Ovary (tissue), 9 donors: ENCODE measurements around the gene PRM1. TPM values are rescaled to one million over a fixed set of nuclear protein-coding genes. Genes with fewer than 3 reads are reported as not detected.

Experiments
- DNase-seq, 5 donors: peaks; one replicate each; pipeline ENCODE4 v3.0.0-alpha.2; 2019 to 2020
- H3K27ac ChIP-seq, 2 donors: fragments of 200-600 bp; one replicate each; pipeline versions ENCODE4 v1.5.1 to v1.8.0; 2019 to 2022
- H3K27me3 ChIP-seq: fragments of 200-600 bp; one replicate; pipeline ENCODE4 v1.8.0; 2022
- H3K36me3 ChIP-seq: fragments of 200-600 bp; sonication (generic); one replicate; pipeline ENCODE4 v1.5.1; 2019
- H3K4me1 ChIP-seq: one replicate; pipeline ENCODE4 v1.8.1; 2013; ENCODE audit warnings: mild to moderate bottlenecking, moderate library complexity; ENCODE audit not compliant: insufficient read depth
- H3K4me3 ChIP-seq: fragments of 200-600 bp; sonication (generic); one replicate; pipeline ENCODE4 v1.5.1; 2017
- H3K9me3 ChIP-seq, 2 donors: fragments of 200-600 bp in 1 of 2; sonication (generic) in 1 of 2; one replicate each; pipeline versions ENCODE4 v1.5.1 to v1.8.1; 2013 to 2019; ENCODE audit warnings: mild to moderate bottlenecking in 1 of 2, moderate library complexity in 1 of 2
- CTCF ChIP-seq, 3 donors: fragments of 450-650 bp in 2 of 3; fragments of 200-600 bp in 1 of 3; IDR thresholded peaks; one replicate each; pipeline versions ENCODE4 v1.5.1 to v1.8.0; 2016 to 2022; ENCODE audit warnings: antibody characterized with exemption in 3 of 3, mild to moderate bottlenecking in 1 of 3
- EP300 ChIP-seq: sonication (generic); formaldehyde crosslinking; IDR thresholded peaks from one replicate; pipeline ENCODE4 v1.6.1; 2017; ENCODE audit warnings: antibody characterized with exemption
- POLR2A ChIP-seq: fragments of 450-650 bp; IDR thresholded peaks from one replicate; pipeline ENCODE4 v1.6.1; 2017; ENCODE audit warnings: antibody characterized with exemption, mild to moderate bottlenecking, moderate library complexity
- WGBS, 3 donors: extraction: QIAGEN DNeasy Blood & Tissue Kit in 1 of 3; methylation state at CpG; one replicate each; pipeline versions ENCODE4 v1.1.5 to v1.1.7; 2013 to 2017; 5-methylcytosine and 5-hydroxymethylcytosine counted together
- intact Hi-C, 4 donors: fragments of 100-400 bp; cut with DNase I; formaldehyde crosslinking; loops; one replicate each; pipeline versions ENCODE4 v1.11.0 to v1.15.1; 2022 to 2023
- polyA plus RNA-seq, 2 donors: library from polyadenylated mRNA; stranded (reverse); fragments of 200-250 nt in 1 of 2; fragments of 350-450 nt in 1 of 2; fragmentation: Illumina TruSeq in 1 of 2; extraction: RNeasy Lipid Tissue Mini Kit (QIAGEN cat#74804) in 1 of 2; gene quantifications; one replicate each; pipeline ENCODE4 v1.2.3, GENCODE V29; 2013 to 2014
- total RNA-seq, 7 donors: library from RNA; depleted of rRNA in 2 of 7; stranded (reverse); fragments of >200 nt in 2 of 7; fragmentation: NEBNext Ultra II Directional in 3 of 7; extraction: Animal tissue kit (Norgen Biotek cat#: 25700) in 3 of 7; gene quantifications; one replicate each; pipeline versions ENCODE4 v1.1.0 to v1.2.4, GENCODE V29; 2016 to 2023
- donor health status: DM: no; HTN: no; CAD: no; lungs with moderate emphysema.
- donor health status: DM: no; HTN: no; CAD: no.
- donor health status: Bipolar disorder and iron deficiency.
- donor health status: DM: yes; HTN: yes; CAD: no.
- donor health status: DM: no; HTN: no; CAD: no.
- donor health status: DM: yes; HTN: yes; CAD: no.

The PRM1 gene
- total and polyA plus RNA-seq, 9 donors: not detected

- intact Hi-C loops: loop anchor here in 2 of 4 donors (10.0 kb wide), 1 partner anchor 92 kb away; the partner anchor contains the start of gene RMI2 (in 2 of the 2)
- no peaks in the 10 kb centered on the region for H3K36me3 ChIP-seq
- H3K4me1 ChIP-seq: peaks cover 6% of the 10 kb centered on the region
- no peak overlapping the region for H3K4me3 ChIP-seq
- no peak for TF ChIP-seq POLR2A
- no peak overlapping the region for H3K27ac ChIP-seq
- no peaks in the 10 kb centered on the region for H3K9me3 ChIP-seq
- H3K27me3 ChIP-seq: no peaks in the 10 kb centered on the region
- 78 to 87% (median 82%) methylated on average over 8 of the region's 8 CpGs for WGBS, 3 donors
- DNase-seq: no peak
Observed at GRCh38 chr16:11252482-11252931, 28.6 kb downstream of the PRM1 start.

GRCh38 chr16:11251525-11252481 is 29.3 kb downstream of the PRM1 start:
- H3K4me3 ChIP-seq: no peak overlapping the region
- no peaks in the 10 kb centered on the region for H3K9me3 ChIP-seq
- TF ChIP-seq CTCF (IDR thresholded peaks at IDR 0.05): no peak
- TF ChIP-seq EP300: no peak
- no peak for TF ChIP-seq POLR2A
- peak in 2 of 5 donors; percentile 28 to 32 for DNase-seq
- peaks cover 4% of the 10 kb centered on the region for H3K4me1 ChIP-seq
- WGBS, 3 donors: 72 to 82% (median 77%) methylated on average over 18 of the region's 18 CpGs
- no peaks in the 10 kb centered on the region for H3K36me3 ChIP-seq
- H3K27ac ChIP-seq: no peak overlapping the region
- H3K27me3 ChIP-seq: no peaks in the 10 kb centered on the region
- intact Hi-C loops: loop anchor here in 2 of 4 donors (10.0 kb wide), 1 partner anchor 93 kb away; the partner anchor contains the start of gene RMI2 (in 2 of the 2)

GRCh38 chr16:11250786-11251524 is 30.2 kb downstream of the PRM1 start:
- Histone ChIP-seq H3K27me3 (no peaks in the 10 kb centered on the region), H3K4me3 (no peak overlapping the region), H3K9me3 (no peaks in the 10 kb centered on the region), H3K4me1 (peaks cover 4% of the 10 kb centered on the region), H3K36me3 (no peaks in the 10 kb centered on the region), H3K27ac (no peak overlapping the region)
- 89 to 93% (median 89%) methylated on average over 10 of the region's 10 CpGs for WGBS, 3 donors
- no peak for DNase-seq
- no peak for TF ChIP-seq EP300
- TF ChIP-seq POLR2A: no peak
- intact Hi-C loops: loop anchor here in 2 of 4 donors (10.0 kb wide), 1 partner anchor 94 kb away; the partner anchor contains the start of gene RMI2 (in 2 of the 2)

DNA sequence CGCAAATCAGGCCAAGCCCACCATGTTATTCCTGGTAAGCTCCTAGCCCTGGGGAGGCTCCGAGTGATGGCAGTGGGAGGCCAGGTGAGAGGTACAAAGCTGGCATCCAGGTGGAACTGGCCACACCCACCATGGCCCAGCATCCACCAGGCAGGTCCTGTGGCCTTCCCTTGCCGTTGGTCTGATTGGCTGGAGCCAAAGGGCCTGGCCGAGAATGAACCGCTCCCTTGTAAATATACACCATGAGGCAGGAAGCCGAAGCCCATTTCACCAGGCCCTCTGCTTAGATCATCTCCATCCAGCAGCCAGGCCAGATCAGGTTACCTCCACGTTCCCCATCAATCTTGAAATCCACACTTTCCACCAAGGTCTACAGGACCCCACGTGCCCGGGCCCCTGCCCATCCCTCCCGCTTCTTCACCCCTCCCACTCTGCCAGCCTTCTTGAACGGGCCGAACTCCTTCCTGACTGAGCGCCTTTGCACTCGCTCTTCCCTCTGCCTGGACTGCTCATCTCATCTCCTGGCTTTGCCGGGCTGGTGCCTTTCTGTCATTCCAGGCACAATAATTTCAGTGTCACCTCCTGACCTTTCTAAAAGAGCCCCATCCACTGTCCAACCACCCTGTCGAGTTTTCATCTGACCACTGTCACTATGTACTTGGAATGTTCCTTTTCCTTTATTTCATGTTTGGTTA is 30.9 kb downstream of the PRM1 start:
- H3K9me3 ChIP-seq: no peaks in the 10 kb centered on the region
- WGBS, 3 donors: 58 to 67% (median 65%) methylated on average over 16 of the region's 16 CpGs
- no peaks in the 10 kb centered on the region for H3K27me3 ChIP-seq
- H3K27ac ChIP-seq: no peak overlapping the region
- no peak overlapping the region for H3K4me3 ChIP-seq
- H3K36me3 ChIP-seq: no peaks in the 10 kb centered on the region
- peaks cover 4% of the 10 kb centered on the region for H3K4me1 ChIP-seq
- DNase-seq: no peak
- intact Hi-C loops: loop anchor here in 2 of 4 donors (10.0 kb wide), 1 partner anchor 95 kb away; the partner anchor contains the start of gene RMI2 (in 2 of the 2)
- no peak for TF ChIP-seq EP300
- no peak for TF ChIP-seq CTCF (IDR thresholded peaks at IDR 0.05)
- no peak for TF ChIP-seq POLR2A
